ENCODE results near the gene TMEM108.

The TMEM108 gene

DNA sequence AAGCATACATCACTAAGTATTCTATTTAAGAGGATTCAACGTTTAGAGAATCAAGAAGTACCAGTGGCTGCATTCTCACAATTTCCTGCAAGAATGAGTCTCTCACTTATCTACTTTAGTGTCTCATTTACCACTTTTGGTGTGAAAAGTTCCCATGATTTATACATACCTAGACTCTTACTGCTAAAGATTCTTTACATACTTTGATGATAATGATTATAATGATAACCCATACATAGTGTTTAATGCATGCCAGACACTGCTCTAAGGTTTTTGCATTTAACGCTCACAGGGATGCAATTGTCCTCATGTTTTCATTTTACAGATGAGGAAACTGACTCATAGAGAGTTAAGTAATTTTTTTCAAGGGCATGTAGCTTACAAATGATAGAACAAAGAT lies 133.6 kb downstream of the TMEM108 start:
- Histone ChIP-seq H3K36me3 (ENCODE audit: control insufficient read depth in 2 of 2, insufficient read depth in 1 of 2, low read length in 2 of 2) (no peaks in the 10 kb centered on the region), H3K9me3 (ENCODE audit: control insufficient read depth, insufficient read depth, low read depth, low read length) (no peaks in the 10 kb centered on the region), H3K27ac (ENCODE audit: extremely low read depth, low read depth, low read length) (no peak overlapping the region), H3K4me1 (ENCODE audit: control insufficient read depth, insufficient read depth, low read length) (no peaks in the 10 kb centered on the region), H3K4me3 (ENCODE audit: low read depth, low read length) (no peak overlapping the region)
- CTCF ChIA-PET = no interaction called here
- TF ChIP-seq ZNF549 (tag by site-specific recombination; IDR thresholded peaks at IDR 0.05) (no peak), RBAK (tag by site-specific recombination; IDR thresholded peaks at IDR 0.05) (no peak), ZNF629 (tag by site-specific recombination; IDR thresholded peaks at IDR 0.05) (no peak)
- POLR2A ChIA-PET = no interaction called here

GRCh38 chr3:133181392-133182150 lies 143.4 kb downstream of the TMEM108 start:
- H3K4me1 ChIP-seq (ENCODE audit: control insufficient read depth, insufficient read depth, low read length) = no peaks in the 10 kb centered on the region
- H3K36me3 ChIP-seq (ENCODE audit: control insufficient read depth in 2 of 2, insufficient read depth in 1 of 2, low read length in 2 of 2) = no peaks in the 10 kb centered on the region
- no peak overlapping the region for H3K27ac ChIP-seq (ENCODE audit: extremely low read depth, low read depth, low read length)
- CTCF ChIA-PET = no interaction called here
- POLR2A ChIA-PET = no interaction called here
- H3K9me3 ChIP-seq (ENCODE audit: control insufficient read depth, insufficient read depth, low read depth, low read length) = no peaks in the 10 kb centered on the region
- H3K4me3 ChIP-seq (ENCODE audit: low read depth, low read length) = no peak overlapping the region
- TF ChIP-seq KLF17 (tag by site-specific recombination; IDR thresholded peaks at IDR 0.05) (no peak), PRDM10 (tag by site-specific recombination; IDR thresholded peaks at IDR 0.05) (no peak), OVOL3 (tag by site-specific recombination; IDR thresholded peaks at IDR 0.05) (no peak), ZNF394 (tag by site-specific recombination; IDR thresholded peaks at IDR 0.05; ENCODE audit: borderline replicate concordance) (no peak), ZNF530 (tag by site-specific recombination; IDR thresholded peaks at IDR 0.05; ENCODE audit: low read depth) (no peak), ZNF555 (tag by site-specific recombination; conservative IDR thresholded peaks at IDR 0.05) (no peak), ZNF112 (tag by site-specific recombination; IDR thresholded peaks at IDR 0.05) (no peak), ZNF704 (tag by site-specific recombination; IDR thresholded peaks at IDR 0.05) (no peak), ZNF660 (tag by site-specific recombination; IDR thresholded peaks at IDR 0.05) (no peak), ZNF521 (tag by site-specific recombination; IDR thresholded peaks at IDR 0.05) (no peak)

DNA sequence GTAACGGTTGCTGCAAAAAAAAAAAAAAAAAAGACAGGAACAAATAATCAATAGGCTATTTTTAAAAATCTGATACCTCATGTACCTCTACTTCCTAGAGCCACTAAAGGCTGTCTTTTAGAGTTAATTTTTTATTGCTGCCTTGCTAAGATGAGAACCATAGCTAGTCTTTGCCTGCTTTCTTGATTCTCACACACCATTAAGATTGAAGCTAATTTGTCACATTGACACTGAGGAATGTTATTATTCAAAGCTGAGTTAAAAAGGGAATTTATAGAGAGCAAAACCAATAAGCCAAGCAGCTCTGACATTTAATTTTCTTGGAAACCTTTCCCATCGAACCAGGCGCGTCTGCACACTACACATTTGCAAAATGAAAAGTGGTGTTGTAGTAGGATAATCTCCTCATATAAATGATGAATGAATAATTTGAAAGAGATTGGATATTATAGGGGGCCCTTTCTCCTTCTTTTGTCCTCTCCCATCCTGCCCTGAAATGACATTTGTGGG lies 149.7 kb downstream of the TMEM108 start:
- no peak overlapping the region for H3K4me3 ChIP-seq (ENCODE audit: low read depth, low read length)
- H3K27ac ChIP-seq (ENCODE audit: extremely low read depth, low read depth, low read length) = no peak overlapping the region
- H3K36me3 ChIP-seq (ENCODE audit: control insufficient read depth in 2 of 2, insufficient read depth in 1 of 2, low read length in 2 of 2) = no peaks in the 10 kb centered on the region
- H3K4me1 ChIP-seq (ENCODE audit: control insufficient read depth, insufficient read depth, low read length) = no peaks in the 10 kb centered on the region
- POLR2A ChIA-PET = interaction anchor here (0.7 kb wide), 1 partner anchor 58 kb away, joined by 3 read pairs; no protein-coding TSS in a partner anchor
- CTCF ChIA-PET = interaction anchor here (1.7 kb wide), 1 partner anchor 147 kb away, joined by 4 read pairs; no protein-coding TSS in a partner anchor
- no peaks in the 10 kb centered on the region for H3K9me3 ChIP-seq (ENCODE audit: control insufficient read depth, insufficient read depth, low read depth, low read length)
- TF ChIP-seq CTCF (tag by site-specific recombination; IDR thresholded peaks at IDR 0.05) = no peak
- no peak for TF ChIP-seq ZNF76 (tag by site-specific recombination; IDR thresholded peaks at IDR 0.05; ENCODE audit: borderline replicate concordance, low read depth)
- TF ChIP-seq BCL11A (tag by site-specific recombination; IDR thresholded peaks at IDR 0.05; ENCODE audit: low read depth) = no peak
- no peak for TF ChIP-seq MYNN (tag by site-specific recombination; IDR thresholded peaks at IDR 0.05; ENCODE audit: borderline replicate concordance)
- TF ChIP-seq ZNF416 (tag by site-specific recombination; IDR thresholded peaks at IDR 0.05) = no peak
- no peak for TF ChIP-seq ZBTB7A (tag by site-specific recombination; IDR thresholded peaks at IDR 0.05; ENCODE audit: low read depth)
- TF ChIP-seq ZNF37A (tag by site-specific recombination; IDR thresholded peaks at IDR 0.05) = no peak
- TF ChIP-seq ZNF670 (tag by site-specific recombination; IDR thresholded peaks at IDR 0.05; ENCODE audit: low read depth) = no peak
- no peak for TF ChIP-seq ZNF426 (tag by site-specific recombination; IDR thresholded peaks at IDR 0.05)
- no peak for TF ChIP-seq ZNF580 (tag by site-specific recombination; IDR thresholded peaks at IDR 0.05)
- no peak for TF ChIP-seq ZNF529 (tag by site-specific recombination; IDR thresholded peaks at IDR 0.05; ENCODE audit: insufficient replicate concordance)

Measured in HEK293 (cell line).